Activated naive CD4-positive, alpha-beta T cell treated with Interleukin-2 at 50 U/mL for 16 hours (primary cell): ENCODE data around the gene NLGN3.

ENCODE experiments used
- DNase-seq: peaks from one replicate; pipeline ENCODE4 v3.0.0-alpha.2; 2020

Gene NLGN3

GRCh38 chrX:71144651-71145050 lies at the start of gene NLGN3:
Gene NLGN3 (plus strand): TSS chrX:71144841. CDS start chrX:71147750, 2,909 bp downstream.
- DNase-seq = no peak

GRCh38 chrX:71095033-71095432 lies 49.6 kb upstream of the NLGN3 start:
- no peak for DNase-seq

- DNase-seq = peak; percentile 88
Measured at GRCh38 chrX:71095555-71095980, 49.1 kb upstream of the NLGN3 start, which contains the start of gene FOXO4. Gene FOXO4 (plus strand): TSS chrX:71095851. CDS start chrX:71096529, 678 bp downstream.

- DNase-seq = no peak
Measured at GRCh38 chrX:71095981-71096759, 48.5 kb upstream of the NLGN3 start.

- no peak for DNase-seq
Measured at GRCh38 chrX:71096760-71097032, 47.9 kb upstream of the NLGN3 start.

- peak; percentile 77 for DNase-seq
Measured at GRCh38 chrX:71098302-71098701, 46.3 kb upstream of the NLGN3 start.

GRCh38 chrX:71098951-71099506 lies 45.6 kb upstream of the NLGN3 start:
- DNase-seq = no peak

- no peak for DNase-seq
Measured at GRCh38 chrX:71099736-71100135, 44.9 kb upstream of the NLGN3 start.

GRCh38 chrX:71100581-71101505 lies 43.8 kb upstream of the NLGN3 start:
- no peak for DNase-seq

GRCh38 chrX:71102292-71102691 lies 42.3 kb upstream of the NLGN3 start:
- DNase-seq = no peak

- peak; percentile 45 for DNase-seq
Measured at GRCh38 chrX:71103110-71103983, 41.3 kb upstream of the NLGN3 start.

GRCh38 chrX:71105628-71106027 lies 39.0 kb upstream of the NLGN3 start:
- no peak for DNase-seq

GRCh38 chrX:71106427-71106826 lies 38.2 kb upstream of the NLGN3 start, which contains the start of gene CXorf65:
Gene CXorf65 (minus strand): TSS chrX:71106740. CDS start chrX:71106556, 184 bp downstream.
- DNase-seq = no peak

GRCh38 chrX:71107245-71107644 lies 37.4 kb upstream of the NLGN3 start:
- DNase-seq = no peak

- peak; percentile 30 for DNase-seq
Measured at GRCh38 chrX:71107762-71108360, 36.8 kb upstream of the NLGN3 start.

GRCh38 chrX:71109051-71109450 lies 35.6 kb upstream of the NLGN3 start:
- DNase-seq = no peak

- DNase-seq = peak; percentile 76
Measured at GRCh38 chrX:71111141-71111843, 33.3 kb upstream of the NLGN3 start, which contains the start of gene IL2RG. Gene IL2RG (minus strand): TSS chrX:71111577. CDS start chrX:71111539, 38 bp downstream.

GRCh38 chrX:71111921-71112431 lies 32.7 kb upstream of the NLGN3 start:
- no peak for DNase-seq

- DNase-seq = no peak
Measured at GRCh38 chrX:71117358-71117757, 27.3 kb upstream of the NLGN3 start.

- DNase-seq = peak; percentile 85
Measured at GRCh38 chrX:71118032-71118984, 26.3 kb upstream of the NLGN3 start, which contains the start of gene MED12. Gene MED12 (plus strand): TSS chrX:71118596. CDS start chrX:71118755, 159 bp downstream.
